Stomach smooth muscle (tissue), 2 donors: ENCODE data around the gene GNG13.
"Not testable (repeated sequence)": the region's sequence is repeated elsewhere in the genome, so short reads cannot be mapped to it uniquely, and the experiment has no call there.

Experiments used
- H3K27ac ChIP-seq: one replicate; pipeline ENCODE4 v1.7.0; 2013; ENCODE audit warnings: mild to moderate bottlenecking, low read length, inconsistent platforms
- H3K27me3 ChIP-seq, 2 donors: one replicate each; pipeline ENCODE4 v1.7.0; 2013; ENCODE audit warnings: low read length in 2 of 2; ENCODE audit not compliant: insufficient read depth in 2 of 2, control insufficient read depth in 1 of 2
- H3K36me3 ChIP-seq, 2 donors: one replicate each; pipeline ENCODE4 v1.7.0; 2013; ENCODE audit warnings: low read length in 2 of 2; ENCODE audit not compliant: control insufficient read depth in 2 of 2, insufficient read depth in 2 of 2
- H3K4me1 ChIP-seq: one replicate; pipeline ENCODE4 v1.7.0; 2013; ENCODE audit warnings: low read length; ENCODE audit not compliant: control insufficient read depth, insufficient read depth
- H3K4me3 ChIP-seq, 2 donors: one replicate each; pipeline ENCODE4 v1.7.0; 2013; ENCODE audit warnings: low read length in 2 of 2
- H3K9ac ChIP-seq, 2 donors: one replicate each; pipeline ENCODE4 v1.7.0; 2013; ENCODE audit warnings: low read length in 2 of 2, mild to moderate bottlenecking in 1 of 2
- H3K9me3 ChIP-seq, 2 donors: one replicate each; pipeline ENCODE4 v1.7.0; 2013; ENCODE audit warnings: low read length in 2 of 2; ENCODE audit not compliant: control insufficient read depth in 2 of 2
- donor health status: healthy.
- donor health status: Pancreatic carcinoma.

GNG13 gene

GRCh38 chr16:760545-761343 lies 39.8 kb downstream of the GNG13 start, which contains the start of gene MSLN:
TSS of gene MSLN (plus strand) at chr16:760734. CDS start at chr16:762681, 1,947 bp downstream.
- H3K36me3 ChIP-seq: no peaks in the 10 kb centered on the region
- peaks cover 0 to 4% of the 10 kb centered on the region in 2 donors for H3K9me3 ChIP-seq
- peaks cover 0 to 5% of the 10 kb centered on the region in 2 donors for H3K27me3 ChIP-seq
- no peak within 1 kb of the TSS for H3K27ac ChIP-seq
- H3K9ac ChIP-seq: no peak within 1 kb of the TSS
- H3K4me1 ChIP-seq: no peaks in the 10 kb centered on the region
- no peak within 1 kb of the TSS for H3K4me3 ChIP-seq

GRCh38 chr16:760065-760464 lies 40.5 kb downstream of the GNG13 start:
- no peaks in the 10 kb centered on the region for H3K36me3 ChIP-seq
- peaks cover 0 to 4% of the 10 kb centered on the region in 2 donors for H3K9me3 ChIP-seq
- peaks cover 0 to 5% of the 10 kb centered on the region in 2 donors for H3K27me3 ChIP-seq
- no peaks in the 10 kb centered on the region for H3K4me1 ChIP-seq
- H3K27ac ChIP-seq: no peak overlapping the region
- no peak overlapping the region for H3K9ac ChIP-seq
- no peak overlapping the region for H3K4me3 ChIP-seq

- Histone ChIP-seq H3K27ac (no peak overlapping the region), H3K4me1 (no peaks in the 10 kb centered on the region)
These were observed 41.2 kb downstream of the GNG13 start for GRCh38 chr16:759110-759910.

GRCh38 chr16:756428-756827 lies 44.1 kb downstream of the GNG13 start:
- Histone ChIP-seq H3K27ac (no peak overlapping the region), H3K27me3 (peaks cover 2 to 4% of the 10 kb centered on the region in 2 donors), H3K36me3 (no peaks in the 10 kb centered on the region), H3K4me3 (no peak overlapping the region), H3K9me3 (peaks cover 0 to 4% of the 10 kb centered on the region in 2 donors), H3K9ac (no peak overlapping the region), H3K4me1 (peaks cover 4% of the 10 kb centered on the region)

More at GRCh38 chr16:759110-759910, 41.2 kb downstream of the GNG13 start:
- Histone ChIP-seq H3K4me3 (no peak overlapping the region), H3K27me3 (peaks cover 0 to 5% of the 10 kb centered on the region in 2 donors), H3K9me3 (peaks cover 0 to 4% of the 10 kb centered on the region in 2 donors), H3K9ac (no peak overlapping the region), H3K36me3 (no peaks in the 10 kb centered on the region)

DNA sequence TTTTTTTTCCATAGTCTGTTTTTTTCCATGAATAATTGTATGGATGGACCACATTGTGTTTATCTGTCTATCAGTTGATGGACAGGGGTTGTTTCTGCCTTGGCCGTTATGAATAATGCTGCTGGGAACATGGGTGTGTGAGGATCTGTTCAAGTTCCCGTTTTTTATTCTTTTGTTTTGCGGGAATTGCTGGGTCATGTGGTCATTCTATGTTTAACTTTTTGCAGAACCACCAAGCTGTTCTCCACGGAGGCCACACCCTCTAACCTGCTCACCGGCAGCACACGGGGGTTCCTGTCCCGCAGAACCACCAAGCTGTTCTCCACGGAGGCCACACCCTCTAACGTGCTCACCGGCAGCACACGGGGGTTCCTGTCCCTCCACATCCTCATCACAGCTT lies 45.9 kb downstream of the GNG13 start:
- H3K27me3 ChIP-seq: peaks cover 2 to 4% of the 10 kb centered on the region in 2 donors
- H3K4me3 ChIP-seq: no peak overlapping the region
- H3K4me1 ChIP-seq: peaks cover 4% of the 10 kb centered on the region
- peaks cover 0 to 4% of the 10 kb centered on the region in 2 donors for H3K9me3 ChIP-seq
- H3K36me3 ChIP-seq: no peaks in the 10 kb centered on the region
- H3K9ac ChIP-seq: no peak overlapping the region
- no peak overlapping the region for H3K27ac ChIP-seq

- not testable (repeated sequence) for H3K36me3 ChIP-seq, H3K4me1 ChIP-seq, H3K27me3 ChIP-seq, H3K27ac ChIP-seq, H3K4me3 ChIP-seq, H3K9me3 ChIP-seq, H3K9ac ChIP-seq
These were observed 46.4 kb downstream of the GNG13 start for GRCh38 chr16:754121-754607.

DNA sequence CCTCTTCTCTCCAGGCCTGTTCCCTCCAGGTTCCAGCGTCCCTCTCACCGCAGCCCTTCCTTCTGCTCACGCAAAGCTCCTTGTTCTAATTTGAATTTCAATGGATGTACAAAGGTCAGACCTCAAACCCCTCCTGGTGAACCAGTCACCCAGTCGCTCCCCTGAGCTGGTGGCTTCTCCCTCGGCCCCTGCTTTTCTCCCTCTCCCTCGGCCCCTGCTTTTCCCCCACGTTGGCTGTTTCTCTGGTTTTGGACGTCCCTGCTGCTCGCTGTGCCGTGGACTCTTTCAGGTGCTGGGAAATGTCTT lies 48.6 kb downstream of the GNG13 start:
- Histone ChIP-seq H3K4me1 (peaks cover 4% of the 10 kb centered on the region), H3K27ac (no peak overlapping the region), H3K9me3 (peaks cover 0 to 4% of the 10 kb centered on the region in 2 donors), H3K9ac (no peak overlapping the region), H3K4me3 (no peak overlapping the region), H3K27me3 (peaks cover 2 to 4% of the 10 kb centered on the region in 2 donors), H3K36me3 (no peaks in the 10 kb centered on the region)

DNA sequence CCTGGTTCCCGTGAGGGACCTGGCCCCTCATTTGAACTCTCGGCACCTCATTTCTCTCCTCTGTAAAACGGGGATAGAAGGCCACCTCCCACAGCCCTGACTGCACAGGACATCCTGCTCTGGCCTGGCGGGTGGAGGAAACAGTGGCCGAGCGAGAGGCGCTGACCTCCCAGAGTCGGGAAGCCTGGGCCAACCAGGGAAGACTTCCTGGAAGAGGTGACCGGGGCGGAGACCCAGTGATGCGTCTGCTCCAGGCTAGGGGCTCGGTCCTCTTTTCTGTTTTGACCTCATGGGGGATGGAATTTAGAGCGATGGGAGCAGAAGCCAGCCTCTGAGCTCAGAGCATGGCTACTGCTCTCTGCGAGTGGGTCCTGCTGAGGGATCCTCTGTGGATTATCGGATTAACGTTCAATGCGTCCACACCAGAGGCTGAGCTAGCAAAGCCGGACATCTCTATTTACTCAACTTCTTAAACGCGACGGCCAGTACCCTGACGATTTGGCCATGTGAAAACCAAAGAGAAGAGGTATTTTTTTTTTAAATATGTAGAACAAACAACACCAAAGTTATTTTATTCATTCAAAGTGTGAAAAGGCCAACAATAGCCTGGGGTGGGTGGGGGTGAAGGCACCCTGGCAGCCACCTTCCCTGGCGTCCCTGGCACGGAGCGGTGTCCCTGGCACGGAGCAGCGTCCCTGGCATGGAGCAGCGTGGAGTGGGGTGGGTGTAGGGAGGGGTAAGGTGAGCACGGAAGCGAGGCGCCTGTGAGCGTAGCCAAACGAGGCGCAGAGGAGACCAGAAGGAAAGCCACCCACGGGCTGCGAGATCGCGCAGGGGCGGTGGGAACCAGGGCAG lies 49.2 kb downstream of the GNG13 start:
- Histone ChIP-seq H3K27ac (peak overlapping the region; percentile 18), H3K4me3 (no peak overlapping the region), H3K36me3 (no peaks in the 10 kb centered on the region), H3K4me1 (peaks cover 4% of the 10 kb centered on the region), H3K9ac (no peak overlapping the region), H3K9me3 (peaks cover 0 to under 1% of the 10 kb centered on the region in 2 donors), H3K27me3 (peaks cover 1 to 4% of the 10 kb centered on the region in 2 donors)

- Histone ChIP-seq H3K27me3 (peaks cover 0 to 4% of the 10 kb centered on the region in 2 donors), H3K27ac (peak overlapping the region; percentile 18)
These were observed 50.0 kb downstream of the GNG13 start for GRCh38 chr16:750485-750884.

DNA sequence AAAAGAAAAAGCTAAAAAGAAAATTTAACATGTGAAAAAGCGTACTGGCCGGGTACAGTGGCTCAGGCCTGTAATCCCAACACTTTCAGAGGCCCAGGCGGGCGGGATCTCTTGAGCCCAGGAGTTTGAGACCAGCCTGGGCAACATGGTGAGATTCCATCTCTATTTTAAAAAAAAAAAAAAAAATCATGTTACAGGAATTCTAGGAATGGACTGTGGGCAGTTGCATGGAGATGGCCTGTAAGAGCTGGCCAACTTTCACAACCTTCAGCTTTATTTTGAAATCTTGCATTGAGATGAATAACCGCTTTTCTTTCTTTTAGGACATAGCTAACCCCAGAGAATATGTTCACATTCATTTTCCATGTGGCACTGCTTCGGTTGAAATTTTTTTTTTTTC lies 51.5 kb downstream of the GNG13 start:
- H3K4me3 ChIP-seq: no peak overlapping the region
- peaks cover 0 to 4% of the 10 kb centered on the region in 2 donors for H3K27me3 ChIP-seq
- no peak overlapping the region for H3K27ac ChIP-seq
- no peaks in the 10 kb centered on the region for H3K9me3 ChIP-seq
- peaks cover 4% of the 10 kb centered on the region for H3K4me1 ChIP-seq
- no peaks in the 10 kb centered on the region for H3K36me3 ChIP-seq
- H3K9ac ChIP-seq: no peak overlapping the region

More at GRCh38 chr16:750485-750884, 50.0 kb downstream of the GNG13 start:
- no peak overlapping the region for H3K4me3 ChIP-seq
- H3K36me3 ChIP-seq: no peaks in the 10 kb centered on the region
- no peaks in the 10 kb centered on the region for H3K9me3 ChIP-seq
- H3K4me1 ChIP-seq: peaks cover 4% of the 10 kb centered on the region
- no peak overlapping the region for H3K9ac ChIP-seq
